SJSA1 (cell line): ENCODE data around the gene DDIT3. TPM values are rescaled to one million over a fixed set of nuclear protein-coding genes. Genes with fewer than 3 reads are reported as not detected.
A peak's percentile ranks its signal among the peaks of the same experiment; 100 is the strongest.

ENCODE experiments used
- DNase-seq, 2 experiments: peaks; one replicate each; pipeline ENCODE4 v3.0.0-alpha.2; 2015 to 2020; ENCODE audit warnings: low spot score in 2 of 2, low read depth in 1 of 2
- H3K27ac ChIP-seq: fragments of 250-450 bp; sonication (Bioruptor Pico); 2 replicates; pipeline ENCODE4 v1.5.1; 2020; ENCODE audit warnings: mild to moderate bottlenecking, moderate library complexity
- H3K27me3 ChIP-seq: fragments of 250-450 bp; sonication (Bioruptor Pico); replicated peaks from 2 replicates; pipeline ENCODE4 v1.5.1; 2020; ENCODE audit warnings: mild to moderate bottlenecking, moderate library complexity
- H3K36me3 ChIP-seq: fragments of 250-450 bp; sonication (Bioruptor Pico); 2 replicates; pipeline ENCODE4 v1.5.1; 2020; ENCODE audit warnings: mild to moderate bottlenecking
- H3K4me1 ChIP-seq: fragments of 250-450 bp; sonication (Bioruptor Pico); replicated peaks from 2 replicates; pipeline ENCODE4 v1.6.1; 2021; ENCODE audit warnings: mild to moderate bottlenecking
- H3K4me3 ChIP-seq: fragments of 250-450 bp; sonication (Bioruptor Pico); 2 replicates; pipeline ENCODE4 v1.5.1; 2020; ENCODE audit warnings: mild to moderate bottlenecking
- H3K9me3 ChIP-seq: fragments of 250-450 bp; sonication (Bioruptor Pico); replicated peaks from 2 replicates; pipeline ENCODE4 v1.5.1; 2020; ENCODE audit warnings: mild to moderate bottlenecking
- total RNA-seq: library from RNA; depleted of rRNA; stranded (reverse); fragments of >200 nt; shearing (Covaris generic); gene quantifications from 2 replicates; pipeline ENCODE4 v1.2.3, GENCODE V29; 2014

DDIT3 gene
- total RNA-seq, 1 experiment from 2014 or later = 686 TPM

DNA sequence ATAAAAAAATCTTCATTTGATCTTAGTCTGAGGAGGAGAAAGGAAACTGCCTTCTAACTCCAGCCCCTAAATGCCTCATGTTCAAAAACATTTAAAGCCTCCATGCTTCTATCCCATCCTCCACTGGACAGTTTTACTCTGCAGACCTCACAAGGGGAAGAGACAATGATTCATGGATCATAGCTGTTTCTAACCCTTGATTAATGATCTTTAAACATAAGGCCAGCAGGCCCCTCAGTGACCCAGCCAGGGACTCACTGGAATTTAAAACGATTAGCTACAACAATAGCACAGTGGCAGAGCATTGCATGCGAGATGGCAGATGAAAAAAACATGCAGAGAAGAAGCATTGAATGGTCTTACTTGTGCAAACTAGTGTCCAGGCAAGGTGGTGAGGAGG lies 20.7 kb upstream of the DDIT3 start:
- Histone ChIP-seq H3K4me3 (no peak overlapping the region), H3K27ac (peak overlapping the region; percentile 2), H3K27me3 (no peaks in the 10 kb centered on the region), H3K36me3 (peaks cover 93% of the 10 kb centered on the region), H3K4me1 (peaks cover 45% of the 10 kb centered on the region), H3K9me3 (no peaks in the 10 kb centered on the region)
- DNase-seq = no peak

GRCh38 chr12:57539134-57539768 lies 18.9 kb upstream of the DDIT3 start:
- H3K4me1 ChIP-seq = peaks cover 31% of the 10 kb centered on the region
- DNase-seq = peak in 1 of 2 experiments; percentile 77
- H3K27me3 ChIP-seq = no peaks in the 10 kb centered on the region
- H3K9me3 ChIP-seq = no peaks in the 10 kb centered on the region
- no peak overlapping the region for H3K4me3 ChIP-seq
- H3K36me3 ChIP-seq = peaks cover 95% of the 10 kb centered on the region
- H3K27ac ChIP-seq = no peak overlapping the region

GRCh38 chr12:57536597-57536942 lies 16.3 kb upstream of the DDIT3 start:
- H3K4me3 ChIP-seq = no peak overlapping the region
- no peaks in the 10 kb centered on the region for H3K9me3 ChIP-seq
- no peak for DNase-seq
- no peaks in the 10 kb centered on the region for H3K27me3 ChIP-seq
- H3K27ac ChIP-seq = no peak overlapping the region
- H3K36me3 ChIP-seq = peaks cover 98% of the 10 kb centered on the region
- peaks cover 21% of the 10 kb centered on the region for H3K4me1 ChIP-seq

DNA sequence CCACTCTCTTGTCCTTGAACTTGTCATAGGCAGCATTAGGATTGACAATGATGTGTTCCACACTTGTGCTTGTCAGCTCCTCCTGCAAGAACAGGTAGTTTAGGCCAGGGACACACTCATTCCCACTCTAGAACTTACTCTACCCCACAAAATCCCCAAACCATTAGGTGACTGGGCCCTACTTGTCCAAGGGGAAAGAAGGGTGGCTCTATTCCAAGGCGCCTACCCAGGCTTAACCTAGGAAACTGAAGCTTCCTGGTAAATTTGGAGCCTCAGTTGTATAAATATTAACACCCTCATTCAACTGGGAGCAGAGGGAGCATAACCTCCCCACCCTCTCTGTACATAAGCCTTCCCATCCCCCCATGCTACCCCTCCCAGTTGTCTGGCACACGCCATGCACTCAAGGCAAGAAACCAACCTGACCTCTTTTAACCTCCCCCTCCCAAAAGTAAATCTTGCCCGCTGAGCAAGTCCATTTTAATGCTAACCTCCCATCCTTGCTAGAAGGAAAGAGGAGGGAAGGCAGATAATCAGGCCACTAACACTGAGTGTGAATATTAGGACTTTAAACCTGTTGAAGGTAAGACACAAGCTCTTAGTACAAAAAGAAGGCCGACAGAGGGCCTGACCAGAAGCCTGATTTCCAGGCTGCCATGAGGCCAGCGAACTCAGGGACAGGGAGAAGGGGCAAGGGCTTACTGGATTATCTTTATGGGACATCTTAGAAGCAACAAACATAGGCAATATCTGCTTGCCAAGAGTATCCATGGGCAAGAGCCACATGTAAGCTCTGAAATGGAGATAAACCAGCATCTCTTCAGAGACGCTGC lies 15.7 kb upstream of the DDIT3 start:
- no peak overlapping the region for H3K4me3 ChIP-seq
- peak; percentile 78 to 89 for DNase-seq
- peaks cover 99% of the 10 kb centered on the region for H3K36me3 ChIP-seq

GRCh38 chr12:57534991-57535543 lies 14.8 kb upstream of the DDIT3 start:
- H3K4me3 ChIP-seq = no peak overlapping the region
- no peaks in the 10 kb centered on the region for H3K27me3 ChIP-seq
- no peak overlapping the region for H3K27ac ChIP-seq
- H3K36me3 ChIP-seq = peaks cover 100% of the 10 kb centered on the region
- H3K4me1 ChIP-seq = peaks cover 6% of the 10 kb centered on the region
- H3K9me3 ChIP-seq = no peaks in the 10 kb centered on the region
- DNase-seq = peak; percentile 79 to 87

More for the DNA sequence above, 15.7 kb upstream of the DDIT3 start:
- no peaks in the 10 kb centered on the region for H3K9me3 ChIP-seq
- H3K27ac ChIP-seq = no peak overlapping the region
- peaks cover 15% of the 10 kb centered on the region for H3K4me1 ChIP-seq
- no peaks in the 10 kb centered on the region for H3K27me3 ChIP-seq

- H3K9me3 ChIP-seq = no peaks in the 10 kb centered on the region
- H3K4me3 ChIP-seq = no peak overlapping the region
- no peaks in the 10 kb centered on the region for H3K4me1 ChIP-seq
- peaks cover 99% of the 10 kb centered on the region for H3K36me3 ChIP-seq
- DNase-seq = peak; percentile 77 to 87
- H3K27me3 ChIP-seq = no peaks in the 10 kb centered on the region
- H3K27ac ChIP-seq = no peak overlapping the region
Observed at GRCh38 chr12:57534250-57534649, 13.9 kb upstream of the DDIT3 start.

DNA sequence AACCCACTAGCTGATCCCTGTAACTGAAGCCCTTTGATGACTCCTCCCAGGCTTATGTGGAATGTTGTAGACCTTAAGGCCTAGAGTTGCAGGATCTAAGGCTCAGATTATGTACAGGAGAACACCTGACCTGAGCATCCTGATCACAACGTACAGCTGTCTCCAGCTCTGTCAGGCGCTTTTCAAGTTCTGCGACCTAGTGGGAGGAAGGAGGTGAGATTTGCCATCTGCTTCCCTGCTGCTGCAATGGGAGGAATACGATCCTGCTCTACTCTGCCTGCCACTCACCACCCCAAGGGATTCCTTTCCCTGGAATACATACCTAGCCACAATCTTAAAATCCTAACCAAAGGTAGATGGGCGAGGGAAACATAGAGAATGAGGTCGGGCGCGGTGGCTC lies 12.8 kb upstream of the DDIT3 start:
- Histone ChIP-seq H3K27ac (no peak overlapping the region), H3K27me3 (no peaks in the 10 kb centered on the region), H3K4me1 (no peaks in the 10 kb centered on the region), H3K9me3 (no peaks in the 10 kb centered on the region), H3K36me3 (peaks cover 99% of the 10 kb centered on the region), H3K4me3 (no peak overlapping the region)
- DNase-seq = peak in 1 of 2 experiments; percentile 77

- H3K27me3 ChIP-seq = no peaks in the 10 kb centered on the region
- H3K9me3 ChIP-seq = no peaks in the 10 kb centered on the region
- DNase-seq = peak in 1 of 2 experiments; percentile 86
- H3K4me1 ChIP-seq = no peaks in the 10 kb centered on the region
- peaks cover 99% of the 10 kb centered on the region for H3K36me3 ChIP-seq
- no peak overlapping the region for H3K4me3 ChIP-seq
- H3K27ac ChIP-seq = no peak overlapping the region
Observed at GRCh38 chr12:57531836-57532235, 11.5 kb upstream of the DDIT3 start.

- H3K4me3 ChIP-seq = no peak overlapping the region
- H3K4me1 ChIP-seq = no peaks in the 10 kb centered on the region
- no peak overlapping the region for H3K27ac ChIP-seq
- peaks cover 99% of the 10 kb centered on the region for H3K36me3 ChIP-seq
- DNase-seq = peak; percentile 76 to 89
- no peaks in the 10 kb centered on the region for H3K27me3 ChIP-seq
- no peaks in the 10 kb centered on the region for H3K9me3 ChIP-seq
Observed at GRCh38 chr12:57530396-57531142, 10.3 kb upstream of the DDIT3 start.

DNA sequence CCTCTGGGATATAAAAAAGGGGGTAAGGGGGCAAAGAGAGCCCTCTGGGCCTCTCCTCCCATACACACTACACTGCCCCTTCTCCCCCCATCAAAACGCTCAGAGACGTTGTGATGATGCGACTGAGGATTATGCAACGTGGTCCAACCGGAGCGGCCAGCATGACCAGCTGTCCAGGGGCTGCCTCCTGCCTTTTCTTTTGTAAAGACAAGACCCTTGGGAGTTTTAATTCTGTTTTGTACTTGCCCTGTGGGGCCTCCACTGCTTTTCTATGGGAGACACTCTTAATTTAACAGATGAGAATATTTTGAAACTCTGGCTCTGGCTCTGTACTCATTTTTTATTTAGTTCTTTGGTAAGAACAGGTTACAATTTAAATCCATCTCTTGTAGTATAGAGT lies 9.5 kb upstream of the DDIT3 start:
- no peak for DNase-seq
- H3K9me3 ChIP-seq = no peaks in the 10 kb centered on the region
- no peak overlapping the region for H3K27ac ChIP-seq
- H3K27me3 ChIP-seq = no peaks in the 10 kb centered on the region
- peaks cover 2% of the 10 kb centered on the region for H3K4me1 ChIP-seq
- peaks cover 99% of the 10 kb centered on the region for H3K36me3 ChIP-seq
- no peak overlapping the region for H3K4me3 ChIP-seq

GRCh38 chr12:57528831-57529555 lies 8.7 kb upstream of the DDIT3 start:
- no peak overlapping the region for H3K4me3 ChIP-seq
- DNase-seq = peak in 1 of 2 experiments; percentile 77
- no peaks in the 10 kb centered on the region for H3K27me3 ChIP-seq
- H3K9me3 ChIP-seq = no peaks in the 10 kb centered on the region
- peaks cover 10% of the 10 kb centered on the region for H3K4me1 ChIP-seq
- H3K36me3 ChIP-seq = peaks cover 99% of the 10 kb centered on the region
- H3K27ac ChIP-seq = no peak overlapping the region

GRCh38 chr12:57528176-57528575 lies 7.9 kb upstream of the DDIT3 start:
- Histone ChIP-seq H3K9me3 (no peaks in the 10 kb centered on the region), H3K36me3 (peaks cover 99% of the 10 kb centered on the region), H3K4me1 (peaks cover 18% of the 10 kb centered on the region), H3K4me3 (no peak overlapping the region), H3K27me3 (no peaks in the 10 kb centered on the region), H3K27ac (no peak overlapping the region)
- DNase-seq = no peak

- no peak overlapping the region for H3K4me3 ChIP-seq
- H3K4me1 ChIP-seq = peaks cover 22% of the 10 kb centered on the region
- no peak overlapping the region for H3K27ac ChIP-seq
- no peaks in the 10 kb centered on the region for H3K27me3 ChIP-seq
- DNase-seq = peak; percentile 78 to 86
- H3K9me3 ChIP-seq = no peaks in the 10 kb centered on the region
- H3K36me3 ChIP-seq = peaks cover 90% of the 10 kb centered on the region
Observed at GRCh38 chr12:57527184-57527583, 6.9 kb upstream of the DDIT3 start.
